GM10248 (cell line): ENCODE results near the gene ZNF579.

ENCODE experiments used
- CTCF ChIA-PET: fragments of 300-600 bp; sonication (Branson Sonifier 250); formaldehyde crosslinking; extraction: SDS; loops from one replicate; lab custom pipeline; 2021; ENCODE audit warnings: antibody characterized with exemption; lab: Yijun Ruan, JAX
- POLR2A ChIA-PET: fragments of 350-650 bp; sonication (Branson Sonifier 250); formaldehyde crosslinking; extraction: SDS; loops from one replicate; lab custom pipeline; 2020; ENCODE audit warnings: antibody characterized with exemption; lab: Yijun Ruan, JAX
- DNase-seq: peaks from one replicate; pipeline ENCODE4 v3.0.0; 2012; ENCODE audit errors: extremely low spot score
- TF ChIP-seq, protein P1 (sequence below): IDR thresholded peaks from 2 replicates; pipeline ENCODE4 v1.5.1; 2012; ENCODE audit warnings: mild to moderate bottlenecking, low read depth; ENCODE audit errors: extremely low read depth, missing control alignments, control extremely low read depth

Gene ZNF579

DNA sequence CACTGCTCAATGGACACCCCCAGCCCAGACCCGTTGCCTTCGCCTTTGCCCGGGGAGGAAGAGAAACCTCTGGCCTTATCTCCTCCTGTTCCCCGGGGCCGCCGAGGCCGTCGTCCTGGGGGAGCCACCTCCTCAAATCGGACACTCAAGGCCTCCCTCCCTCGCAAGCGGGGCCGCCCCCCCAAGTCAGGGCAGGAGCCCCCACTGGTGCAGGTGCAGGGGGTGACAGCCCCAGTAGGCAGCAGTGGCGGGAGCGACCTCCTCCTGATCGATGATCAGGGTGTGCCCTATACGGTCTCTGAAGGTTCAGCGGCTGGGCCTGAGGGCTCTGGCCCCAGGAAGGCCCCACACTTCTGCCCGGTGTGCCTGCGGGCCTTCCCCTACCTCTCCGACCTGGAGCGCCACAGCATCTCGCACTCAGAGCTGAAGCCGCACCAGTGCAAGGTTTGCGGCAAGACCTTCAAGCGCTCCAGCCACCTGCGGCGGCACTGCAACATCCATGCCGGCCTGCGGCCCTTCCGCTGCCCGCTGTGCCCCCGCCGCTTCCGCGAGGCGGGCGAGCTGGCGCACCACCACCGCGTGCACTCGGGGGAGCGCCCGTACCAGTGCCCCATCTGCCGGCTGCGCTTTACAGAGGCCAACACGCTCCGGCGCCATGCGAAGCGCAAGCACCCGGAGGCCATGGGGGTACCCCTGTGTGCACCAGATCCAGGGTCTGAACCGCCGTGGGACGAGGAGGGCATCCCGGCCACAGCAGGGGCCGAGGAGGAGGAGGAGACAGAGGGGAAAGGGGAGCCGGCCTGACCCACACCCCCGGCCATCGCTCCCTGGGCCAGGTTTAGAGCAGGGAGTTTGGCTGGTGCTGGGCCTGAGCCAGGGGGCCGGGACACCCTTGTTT, 21.7 kb upstream of the ZNF579 start:
- TF ChIP-seq, protein P1, sequence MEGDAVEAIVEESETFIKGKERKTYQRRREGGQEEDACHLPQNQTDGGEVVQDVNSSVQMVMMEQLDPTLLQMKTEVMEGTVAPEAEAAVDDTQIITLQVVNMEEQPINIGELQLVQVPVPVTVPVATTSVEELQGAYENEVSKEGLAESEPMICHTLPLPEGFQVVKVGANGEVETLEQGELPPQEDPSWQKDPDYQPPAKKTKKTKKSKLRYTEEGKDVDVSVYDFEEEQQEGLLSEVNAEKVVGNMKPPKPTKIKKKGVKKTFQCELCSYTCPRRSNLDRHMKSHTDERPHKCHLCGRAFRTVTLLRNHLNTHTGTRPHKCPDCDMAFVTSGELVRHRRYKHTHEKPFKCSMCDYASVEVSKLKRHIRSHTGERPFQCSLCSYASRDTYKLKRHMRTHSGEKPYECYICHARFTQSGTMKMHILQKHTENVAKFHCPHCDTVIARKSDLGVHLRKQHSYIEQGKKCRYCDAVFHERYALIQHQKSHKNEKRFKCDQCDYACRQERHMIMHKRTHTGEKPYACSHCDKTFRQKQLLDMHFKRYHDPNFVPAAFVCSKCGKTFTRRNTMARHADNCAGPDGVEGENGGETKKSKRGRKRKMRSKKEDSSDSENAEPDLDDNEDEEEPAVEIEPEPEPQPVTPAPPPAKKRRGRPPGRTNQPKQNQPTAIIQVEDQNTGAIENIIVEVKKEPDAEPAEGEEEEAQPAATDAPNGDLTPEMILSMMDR, result no peak
- no peak for DNase-seq
- CTCF ChIA-PET, result interaction anchor here (1.8 kb wide), 1 partner anchor 98 kb away, joined by 7 read pairs; no protein-coding TSS in a partner anchor
- POLR2A ChIA-PET, result no interaction called here

DNA sequence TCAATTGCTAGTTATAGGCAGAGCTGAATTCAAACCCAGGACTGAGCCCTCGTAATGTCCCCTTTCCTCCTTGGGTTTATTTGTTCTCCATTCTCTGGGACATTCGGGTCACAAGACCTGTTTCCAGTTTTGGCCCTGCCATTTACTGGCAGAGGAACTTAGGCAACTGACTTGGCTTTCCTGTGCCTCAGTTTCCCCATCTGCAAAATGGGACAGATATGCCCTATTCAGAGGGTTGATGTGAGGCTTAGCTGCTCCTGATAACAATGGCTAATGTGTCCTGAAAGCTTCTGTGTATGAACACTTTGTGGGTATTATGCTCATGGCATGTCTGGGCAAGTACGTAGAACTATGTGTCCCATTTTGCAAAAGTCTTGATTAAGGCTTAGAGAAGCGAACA, 20.4 kb upstream of the ZNF579 start:
- POLR2A ChIA-PET, result no interaction called here

DNA sequence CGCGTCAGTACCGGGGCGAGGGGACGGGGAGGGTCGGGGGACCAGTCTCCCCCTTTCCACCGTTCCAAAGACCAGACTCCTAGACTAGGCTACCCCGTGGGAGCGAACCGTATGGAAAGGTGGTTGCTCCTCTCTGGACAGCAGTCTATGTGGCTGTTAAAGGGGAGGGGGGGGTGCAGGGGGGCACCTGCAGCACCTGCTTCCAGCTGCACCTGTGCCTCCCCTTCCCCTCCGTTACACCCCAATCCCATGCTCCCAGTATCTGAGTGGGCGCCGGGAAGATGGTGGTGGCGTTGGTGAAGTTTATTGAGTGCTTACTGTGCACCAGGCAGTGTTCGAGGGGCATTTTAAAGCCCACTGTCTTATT, 20.0 kb upstream of the ZNF579 start:
- POLR2A ChIA-PET, result interaction anchor here (0.7 kb wide), 1 partner anchor 47 kb away, joined by 3 read pairs; no protein-coding TSS in a partner anchor
- DNase-seq, result no peak
- CTCF ChIA-PET, result interaction anchor here (1.8 to 2.4 kb wide), 2 partner anchors 32 to 96 kb away, joined by 7 to 9 read pairs; no protein-coding TSS in a partner anchor
- TF ChIP-seq, protein P1, result no peak

More for the DNA sequence above, 20.4 kb upstream of the ZNF579 start:
- TF ChIP-seq, protein P1, result no peak
- CTCF ChIA-PET, result interaction anchor here (1.8 to 2.4 kb wide), 2 partner anchors 31 to 97 kb away, joined by 7 to 9 read pairs; no protein-coding TSS in a partner anchor
- DNase-seq, result no peak

DNA sequence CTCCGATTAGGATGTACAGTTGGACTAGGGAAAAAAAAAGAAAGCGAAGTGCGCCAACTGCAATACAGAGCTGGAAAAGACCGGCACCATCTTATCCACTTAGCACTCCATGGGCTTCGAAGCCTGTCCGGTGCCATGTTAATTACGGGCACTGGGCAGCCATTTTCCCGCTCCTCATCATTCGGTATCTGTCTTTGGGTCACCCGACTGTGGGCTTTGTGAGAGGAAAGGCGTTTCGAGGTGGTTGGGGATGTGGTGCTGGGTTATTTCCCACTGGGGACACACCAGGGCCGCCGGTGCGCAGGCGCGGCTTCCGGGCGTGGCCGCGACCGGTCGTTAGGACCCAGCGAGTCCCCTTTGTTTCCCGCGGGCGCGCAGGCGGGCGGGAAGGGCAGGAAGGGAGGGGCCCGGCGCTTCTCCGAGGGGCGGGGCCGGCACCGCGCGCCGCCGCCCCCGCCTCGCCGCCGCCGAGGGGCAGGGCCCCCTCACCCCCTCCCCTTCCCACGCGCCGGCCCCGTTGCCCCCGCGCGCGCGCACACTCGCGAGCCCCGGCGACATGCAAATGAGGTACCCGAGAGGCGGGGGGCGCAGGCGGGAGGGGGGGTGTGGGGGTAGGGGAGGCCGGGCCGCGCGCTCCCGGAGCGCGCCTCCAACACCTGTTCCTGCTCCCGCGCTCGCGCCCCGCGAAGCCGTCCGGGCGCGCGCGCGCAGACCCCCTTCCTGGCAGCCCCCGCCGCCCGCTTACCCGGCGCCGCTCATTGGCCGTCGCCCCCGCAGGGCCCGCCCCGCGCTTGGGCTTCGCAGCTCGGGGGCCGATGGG, 19.4 kb upstream of the ZNF579 start, which contains the start of gene ZNF524:
TSS of gene ZNF524 (plus strand) at position 447 of the 820 bp plus-strand sequence. CDS start 1,825 bp downstream, outside the sequence.
- TF ChIP-seq, protein P1, result no peak
- ChIA-PET POLR2A (interaction anchor here (0.6 to 1.0 kb wide), 4 partner anchors 20 to 1411 kb away, joined by 3 read pairs; partner anchors contain the start of genes MBOAT7 and U2AF2), CTCF (interaction anchor here (1.2 to 2.4 kb wide), 4 partner anchors 15 to 96 kb away, joined by 3 to 9 read pairs (median 6); no protein-coding TSS in a partner anchor)
- peak; percentile 87 for DNase-seq

GRCh38 chr19:55599468-55599841, 18.8 kb upstream of the ZNF579 start, which contains the start of gene FIZ1:
TSS of gene FIZ1 (minus strand) at chr19:55599517. CDS start at chr19:55597865, 1,652 bp downstream.
- TF ChIP-seq, protein P1, result no peak
- ChIA-PET POLR2A (interaction anchor here (0.6 to 1.0 kb wide), 5 partner anchors 20 to 1410 kb away, joined by 3 to 4 read pairs (median 3); partner anchors contain the start of genes MBOAT7 and U2AF2), CTCF (interaction anchor here (0.7 to 2.4 kb wide), 5 partner anchors 12 to 96 kb away, joined by 3 to 9 read pairs (median 6); no protein-coding TSS in a partner anchor)
- peak; percentile 85 for DNase-seq
